Measurements from ENCODE around the gene TTC28.

Gene TTC28

GRCh38 chr22:28016781-28017557 lies 662.7 kb downstream of the TTC28 start:
- Histone ChIP-seq H4K5ac (ENCODE audit: low read length) (no peak overlapping the region), H2BK120ac (ENCODE audit: low read depth, low read length) (no peak overlapping the region), H3K9ac (ENCODE audit: low read length) (no peak overlapping the region), H3K4me3 (ENCODE audit: low read length) (no peak overlapping the region), H3K4me2 (ENCODE audit: low read length) (no peak overlapping the region), H3K27me3 (ENCODE audit: insufficient read depth, low read length, poor library complexity) (no peaks in the 10 kb centered on the region), H2BK15ac (replicated peaks; ENCODE audit: low read depth) (no peak overlapping the region), H2BK5ac (ENCODE audit: low read length) (no peak overlapping the region), H3K36me3 (ENCODE audit: control insufficient read depth, insufficient read depth, low read length) (no peaks in the 10 kb centered on the region), H3K79me1 (ENCODE audit: low read length) (no peaks in the 10 kb centered on the region), H3K27ac (ENCODE audit: low read depth, low read length) (no peak overlapping the region), H2AK5ac (ENCODE audit: low read length) (no peak overlapping the region), H3K23ac (ENCODE audit: low read length) (no peak overlapping the region), H3K79me2 (ENCODE audit: control insufficient read depth, insufficient read depth, low read length) (no peaks in the 10 kb centered on the region), H3K56ac (ENCODE audit: low read length) (no peak overlapping the region), H3K4ac (ENCODE audit: low read depth, low read length) (no peak overlapping the region), H3K4me1 (ENCODE audit: control insufficient read depth, low read depth, low read length) (no peaks in the 10 kb centered on the region), H4K8ac (ENCODE audit: low read depth, low read length) (no peak overlapping the region), H3K18ac (ENCODE audit: low read length) (no peak overlapping the region)
- WGBS (ENCODE audit: extremely low coverage, insufficient coverage, low lambda C conversion rate) = no CpG with 5 or more reads among the region's 12 CpGs
- DNase-seq = no peak

- no CpG with 5 or more reads among the region's 16 CpGs for WGBS (ENCODE audit: extremely low coverage, insufficient coverage, low lambda C conversion rate)
- Histone ChIP-seq H2AK5ac (ENCODE audit: low read length) (no peak overlapping the region), H3K4me2 (ENCODE audit: low read length) (no peak overlapping the region), H2BK5ac (ENCODE audit: low read length) (no peak overlapping the region), H3K9ac (ENCODE audit: low read length) (no peak overlapping the region), H2BK15ac (replicated peaks; ENCODE audit: low read depth) (no peak overlapping the region), H3K4ac (ENCODE audit: low read depth, low read length) (no peak overlapping the region), H3K18ac (ENCODE audit: low read length) (no peak overlapping the region), H3K4me3 (ENCODE audit: low read length) (no peak overlapping the region), H3K36me3 (ENCODE audit: control insufficient read depth, insufficient read depth, low read length) (no peaks in the 10 kb centered on the region), H4K8ac (ENCODE audit: low read depth, low read length) (no peak overlapping the region), H3K56ac (ENCODE audit: low read length) (no peak overlapping the region), H3K79me1 (ENCODE audit: low read length) (no peaks in the 10 kb centered on the region), H3K27ac (ENCODE audit: low read depth, low read length) (no peak overlapping the region), H2BK120ac (ENCODE audit: low read depth, low read length) (no peak overlapping the region), H3K4me1 (ENCODE audit: control insufficient read depth, low read depth, low read length) (no peaks in the 10 kb centered on the region), H3K27me3 (ENCODE audit: insufficient read depth, low read length, poor library complexity) (no peaks in the 10 kb centered on the region), H3K79me2 (ENCODE audit: control insufficient read depth, insufficient read depth, low read length) (no peaks in the 10 kb centered on the region), H3K23ac (ENCODE audit: low read length) (no peak overlapping the region), H4K5ac (ENCODE audit: low read length) (no peak overlapping the region)
- DNase-seq = no peak
Observed at GRCh38 chr22:28015676-28016601, 663.7 kb downstream of the TTC28 start.

- H2BK15ac ChIP-seq (replicated peaks; ENCODE audit: low read depth) = no peak overlapping the region
- no peak overlapping the region for H3K27ac ChIP-seq (ENCODE audit: low read depth, low read length)
- H4K8ac ChIP-seq (ENCODE audit: low read depth, low read length) = no peak overlapping the region
- H2BK5ac ChIP-seq (ENCODE audit: low read length) = no peak overlapping the region
- no peak overlapping the region for H2AK5ac ChIP-seq (ENCODE audit: low read length)
- no peak overlapping the region for H3K4me3 ChIP-seq (ENCODE audit: low read length)
- H3K79me2 ChIP-seq (ENCODE audit: control insufficient read depth, insufficient read depth, low read length) = no peaks in the 10 kb centered on the region
- H3K18ac ChIP-seq (ENCODE audit: low read length) = no peak overlapping the region
- no peak for DNase-seq
- no peak overlapping the region for H3K56ac ChIP-seq (ENCODE audit: low read length)
- H3K79me1 ChIP-seq (ENCODE audit: low read length) = no peaks in the 10 kb centered on the region
- H3K27me3 ChIP-seq (ENCODE audit: insufficient read depth, low read length, poor library complexity) = no peaks in the 10 kb centered on the region
- no peak overlapping the region for H3K9ac ChIP-seq (ENCODE audit: low read length)
- no peak overlapping the region for H2BK120ac ChIP-seq (ENCODE audit: low read depth, low read length)
- no peaks in the 10 kb centered on the region for H3K4me1 ChIP-seq (ENCODE audit: control insufficient read depth, low read depth, low read length)
- no peak overlapping the region for H4K5ac ChIP-seq (ENCODE audit: low read length)
- WGBS (ENCODE audit: extremely low coverage, insufficient coverage, low lambda C conversion rate) = no CpG with 5 or more reads among the region's 2 CpGs
- H3K23ac ChIP-seq (ENCODE audit: low read length) = no peak overlapping the region
- no peak overlapping the region for H3K4me2 ChIP-seq (ENCODE audit: low read length)
- no peaks in the 10 kb centered on the region for H3K36me3 ChIP-seq (ENCODE audit: control insufficient read depth, insufficient read depth, low read length)
- no peak overlapping the region for H3K4ac ChIP-seq (ENCODE audit: low read depth, low read length)
Observed at GRCh38 chr22:28015046-28015425, 664.6 kb downstream of the TTC28 start.

- Histone ChIP-seq H3K36me3 (ENCODE audit: control insufficient read depth, insufficient read depth, low read length) (no peaks in the 10 kb centered on the region), H2AK5ac (ENCODE audit: low read length) (no peak overlapping the region), H3K27ac (ENCODE audit: low read depth, low read length) (no peak overlapping the region), H3K23ac (ENCODE audit: low read length) (no peak overlapping the region), H3K56ac (ENCODE audit: low read length) (no peak overlapping the region), H3K4me2 (ENCODE audit: low read length) (no peak overlapping the region), H3K9ac (ENCODE audit: low read length) (no peak overlapping the region), H4K5ac (ENCODE audit: low read length) (no peak overlapping the region), H3K79me2 (ENCODE audit: control insufficient read depth, insufficient read depth, low read length) (no peaks in the 10 kb centered on the region), H3K4me3 (ENCODE audit: low read length) (no peak overlapping the region), H3K79me1 (ENCODE audit: low read length) (no peaks in the 10 kb centered on the region), H3K27me3 (ENCODE audit: insufficient read depth, low read length, poor library complexity) (no peaks in the 10 kb centered on the region), H3K4me1 (ENCODE audit: control insufficient read depth, low read depth, low read length) (no peaks in the 10 kb centered on the region), H3K18ac (ENCODE audit: low read length) (no peak overlapping the region), H2BK120ac (ENCODE audit: low read depth, low read length) (no peak overlapping the region), H2BK15ac (replicated peaks; ENCODE audit: low read depth) (no peak overlapping the region), H4K8ac (ENCODE audit: low read depth, low read length) (no peak overlapping the region), H3K4ac (ENCODE audit: low read depth, low read length) (no peak overlapping the region), H2BK5ac (ENCODE audit: low read length) (no peak overlapping the region)
- WGBS (ENCODE audit: extremely low coverage, insufficient coverage, low lambda C conversion rate) = no CpG with 5 or more reads among the region's 18 CpGs
- no peak for DNase-seq
Observed at GRCh38 chr22:28014211-28015045, 665.2 kb downstream of the TTC28 start.

GRCh38 chr22:28013611-28014010 lies 666.0 kb downstream of the TTC28 start:
- Histone ChIP-seq H3K79me1 (ENCODE audit: low read length) (no peaks in the 10 kb centered on the region), H4K8ac (ENCODE audit: low read depth, low read length) (no peak overlapping the region), H3K18ac (ENCODE audit: low read length) (no peak overlapping the region), H3K23ac (ENCODE audit: low read length) (no peak overlapping the region), H3K56ac (ENCODE audit: low read length) (no peak overlapping the region), H2BK15ac (replicated peaks; ENCODE audit: low read depth) (no peak overlapping the region), H2AK5ac (ENCODE audit: low read length) (no peak overlapping the region), H3K4me2 (ENCODE audit: low read length) (no peak overlapping the region), H2BK120ac (ENCODE audit: low read depth, low read length) (no peak overlapping the region), H3K9ac (ENCODE audit: low read length) (no peak overlapping the region), H3K4me1 (ENCODE audit: control insufficient read depth, low read depth, low read length) (no peaks in the 10 kb centered on the region), H3K27me3 (ENCODE audit: insufficient read depth, low read length, poor library complexity) (no peaks in the 10 kb centered on the region), H3K36me3 (ENCODE audit: control insufficient read depth, insufficient read depth, low read length) (no peaks in the 10 kb centered on the region), H2BK5ac (ENCODE audit: low read length) (no peak overlapping the region), H4K5ac (ENCODE audit: low read length) (no peak overlapping the region), H3K4ac (ENCODE audit: low read depth, low read length) (no peak overlapping the region), H3K79me2 (ENCODE audit: control insufficient read depth, insufficient read depth, low read length) (no peaks in the 10 kb centered on the region), H3K4me3 (ENCODE audit: low read length) (no peak overlapping the region), H3K27ac (ENCODE audit: low read depth, low read length) (no peak overlapping the region)
- no peak for DNase-seq
- no CpG with 5 or more reads among the region's 12 CpGs for WGBS (ENCODE audit: extremely low coverage, insufficient coverage, low lambda C conversion rate)

All from mesendoderm (in vitro differentiated cells).